ENCODE data around the gene GNAO1. TPM values are rescaled to one million over a fixed set of nuclear protein-coding genes. Genes with fewer than 3 reads are reported as not detected.

The GNAO1 gene
- total RNA-seq, 1 donor from 2014 or later = 15.4 TPM

DNA sequence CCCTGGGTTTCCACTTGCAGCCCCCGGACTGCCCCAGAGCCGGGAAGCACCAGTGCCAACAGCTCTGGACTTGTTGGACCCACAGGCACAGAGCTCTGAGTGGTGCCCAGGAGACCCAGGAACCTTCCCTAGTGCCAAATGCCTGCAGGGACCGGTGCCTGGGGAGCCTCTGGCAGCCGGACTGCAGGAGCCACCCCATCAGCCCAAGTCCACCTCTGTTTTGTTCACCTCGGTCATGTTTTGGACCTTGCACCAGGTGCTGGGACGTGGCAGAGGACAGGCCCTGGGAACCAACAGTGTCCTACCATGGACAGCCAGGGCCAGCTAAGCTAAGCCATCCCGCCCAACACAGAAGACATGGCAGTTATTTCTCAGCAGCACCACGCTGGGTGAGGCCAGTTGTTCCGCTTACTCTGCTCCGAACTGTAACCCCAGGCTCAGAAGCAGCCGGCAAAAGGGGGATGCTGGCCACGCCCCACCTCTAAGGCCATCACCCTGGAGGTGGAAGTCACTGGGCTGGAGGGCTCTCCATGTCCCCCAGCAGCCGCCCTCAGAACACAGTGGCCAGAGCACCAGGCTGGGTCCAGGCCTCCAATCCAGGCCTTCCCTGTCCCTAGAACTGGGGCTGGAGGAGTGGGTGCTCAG is 154.2 kb downstream of the GNAO1 start:
- peaks cover 8% of the 10 kb centered on the region for H3K36me3 ChIP-seq
- intact Hi-C loops (cut with micrococcal nuclease) = no loop called here
- no peaks in the 10 kb centered on the region for H3K4me1 ChIP-seq
- TF ChIP-seq, protein P1, sequence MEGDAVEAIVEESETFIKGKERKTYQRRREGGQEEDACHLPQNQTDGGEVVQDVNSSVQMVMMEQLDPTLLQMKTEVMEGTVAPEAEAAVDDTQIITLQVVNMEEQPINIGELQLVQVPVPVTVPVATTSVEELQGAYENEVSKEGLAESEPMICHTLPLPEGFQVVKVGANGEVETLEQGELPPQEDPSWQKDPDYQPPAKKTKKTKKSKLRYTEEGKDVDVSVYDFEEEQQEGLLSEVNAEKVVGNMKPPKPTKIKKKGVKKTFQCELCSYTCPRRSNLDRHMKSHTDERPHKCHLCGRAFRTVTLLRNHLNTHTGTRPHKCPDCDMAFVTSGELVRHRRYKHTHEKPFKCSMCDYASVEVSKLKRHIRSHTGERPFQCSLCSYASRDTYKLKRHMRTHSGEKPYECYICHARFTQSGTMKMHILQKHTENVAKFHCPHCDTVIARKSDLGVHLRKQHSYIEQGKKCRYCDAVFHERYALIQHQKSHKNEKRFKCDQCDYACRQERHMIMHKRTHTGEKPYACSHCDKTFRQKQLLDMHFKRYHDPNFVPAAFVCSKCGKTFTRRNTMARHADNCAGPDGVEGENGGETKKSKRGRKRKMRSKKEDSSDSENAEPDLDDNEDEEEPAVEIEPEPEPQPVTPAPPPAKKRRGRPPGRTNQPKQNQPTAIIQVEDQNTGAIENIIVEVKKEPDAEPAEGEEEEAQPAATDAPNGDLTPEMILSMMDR (IDR thresholded peaks at IDR 0.05; ENCODE audit: borderline replicate concordance) = no peak
- no peaks in the 10 kb centered on the region for H3K27me3 ChIP-seq (ENCODE audit: low read depth)
- no peak for DNase-seq
- no peak overlapping the region for H3K27ac ChIP-seq (replicated peaks)
- H3K9me3 ChIP-seq (replicated peaks) = no peaks in the 10 kb centered on the region
- H3K4me3 ChIP-seq = no peak overlapping the region

DNA sequence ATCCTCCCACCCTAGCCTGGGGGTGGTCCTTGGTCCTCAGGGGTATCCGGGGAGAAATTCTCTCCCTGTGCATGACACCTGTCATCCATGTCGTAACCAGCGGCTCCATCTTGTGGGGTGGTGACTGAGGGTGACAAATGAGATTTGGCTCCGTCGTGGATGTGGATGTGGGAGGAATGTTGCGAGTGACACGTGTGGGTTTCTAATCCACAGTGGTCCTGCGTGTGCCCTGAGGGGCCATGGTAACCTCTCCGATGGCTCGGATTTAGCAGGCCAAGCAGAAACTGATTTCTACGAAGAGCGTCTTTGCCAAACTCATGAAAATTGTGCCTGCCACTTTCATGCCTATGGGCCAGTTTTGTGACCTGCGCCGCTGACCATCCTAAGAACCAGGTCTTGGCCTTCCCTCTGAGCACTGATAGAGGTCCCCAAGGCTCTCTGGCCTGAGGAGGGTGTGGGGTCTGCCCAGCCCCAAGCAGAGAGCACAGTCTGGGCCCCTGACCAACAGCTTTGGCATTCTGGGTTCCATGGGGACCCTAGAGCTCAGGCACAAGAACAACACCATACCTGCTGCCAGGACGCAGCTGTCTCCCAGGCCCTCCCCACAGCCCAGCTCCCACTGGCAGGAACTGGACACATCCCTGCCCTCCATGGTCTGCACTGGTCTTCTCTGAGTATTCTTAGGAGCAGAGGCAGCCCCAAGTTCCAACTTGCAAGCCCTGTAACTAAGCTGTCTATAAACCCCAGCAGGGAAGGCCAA is 155.0 kb downstream of the GNAO1 start:
- no peak overlapping the region for H3K4me3 ChIP-seq
- H3K9me3 ChIP-seq (replicated peaks) = no peaks in the 10 kb centered on the region
- TF ChIP-seq, protein P1 (IDR thresholded peaks at IDR 0.05; ENCODE audit: borderline replicate concordance) = no peak
- intact Hi-C loops (cut with micrococcal nuclease) = no loop called here
- no peak overlapping the region for H3K27ac ChIP-seq (replicated peaks)
- DNase-seq = no peak
- peaks cover 4% of the 10 kb centered on the region for H3K36me3 ChIP-seq
- H3K27me3 ChIP-seq (ENCODE audit: low read depth) = no peaks in the 10 kb centered on the region
- no peaks in the 10 kb centered on the region for H3K4me1 ChIP-seq

DNA sequence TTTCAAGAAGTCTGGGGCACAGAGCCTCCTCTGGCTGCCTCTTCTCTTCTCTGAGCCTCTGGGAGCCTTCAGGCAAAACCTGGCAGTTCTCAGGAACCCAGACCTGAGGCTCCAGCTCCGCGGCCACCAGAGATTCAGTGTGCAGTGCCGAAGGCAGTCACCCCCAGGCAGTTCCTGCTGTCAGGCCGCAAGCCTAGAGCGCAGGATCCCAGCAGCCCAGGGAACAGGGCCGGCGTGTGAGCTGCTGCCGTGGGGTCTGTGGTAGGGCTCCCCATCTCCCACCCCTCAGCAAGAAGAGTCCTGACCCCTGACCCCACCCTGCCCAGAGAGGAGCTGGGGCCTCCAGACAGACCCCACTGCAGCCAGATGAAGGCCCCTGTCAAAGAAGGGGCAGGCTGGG is 155.9 kb downstream of the GNAO1 start:
- Histone ChIP-seq H3K4me3 (no peak overlapping the region), H3K36me3 (no peaks in the 10 kb centered on the region), H3K9me3 (replicated peaks) (no peaks in the 10 kb centered on the region), H3K4me1 (no peaks in the 10 kb centered on the region), H3K27me3 (ENCODE audit: low read depth) (no peaks in the 10 kb centered on the region), H3K27ac (replicated peaks) (no peak overlapping the region)
- intact Hi-C loops (cut with micrococcal nuclease) = no loop called here
- TF ChIP-seq, protein P1 (IDR thresholded peaks at IDR 0.05; ENCODE audit: borderline replicate concordance) = no peak
- no peak for DNase-seq

DNA sequence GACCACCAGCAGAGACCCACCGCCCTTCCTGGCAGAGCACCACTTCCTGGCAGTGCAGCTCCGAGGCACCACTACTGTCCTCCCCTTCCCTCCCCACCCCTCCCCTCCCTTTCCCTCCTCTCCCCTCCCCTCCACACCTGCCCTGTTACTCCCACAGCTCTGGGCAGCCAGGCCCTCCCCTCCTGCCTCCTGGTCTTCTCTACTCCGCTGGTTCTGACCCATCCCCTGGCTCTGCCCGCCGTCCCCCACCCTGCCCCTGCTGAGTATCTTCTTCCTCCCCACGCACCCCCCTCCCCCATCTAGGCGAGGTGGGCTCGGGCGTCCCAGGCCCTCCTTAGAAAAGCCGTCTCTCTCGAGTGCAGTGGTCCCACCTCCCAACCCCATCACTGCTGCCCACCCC is 156.4 kb downstream of the GNAO1 start:
- intact Hi-C loops (cut with micrococcal nuclease) = no loop called here
- no peak for DNase-seq
- no peak overlapping the region for H3K4me3 ChIP-seq
- H3K9me3 ChIP-seq (replicated peaks) = no peaks in the 10 kb centered on the region
- TF ChIP-seq, protein P1 (IDR thresholded peaks at IDR 0.05; ENCODE audit: borderline replicate concordance) = no peak
- H3K27ac ChIP-seq (replicated peaks) = no peak overlapping the region
- H3K36me3 ChIP-seq = no peaks in the 10 kb centered on the region
- no peaks in the 10 kb centered on the region for H3K4me1 ChIP-seq
- no peaks in the 10 kb centered on the region for H3K27me3 ChIP-seq (ENCODE audit: low read depth)

DNA sequence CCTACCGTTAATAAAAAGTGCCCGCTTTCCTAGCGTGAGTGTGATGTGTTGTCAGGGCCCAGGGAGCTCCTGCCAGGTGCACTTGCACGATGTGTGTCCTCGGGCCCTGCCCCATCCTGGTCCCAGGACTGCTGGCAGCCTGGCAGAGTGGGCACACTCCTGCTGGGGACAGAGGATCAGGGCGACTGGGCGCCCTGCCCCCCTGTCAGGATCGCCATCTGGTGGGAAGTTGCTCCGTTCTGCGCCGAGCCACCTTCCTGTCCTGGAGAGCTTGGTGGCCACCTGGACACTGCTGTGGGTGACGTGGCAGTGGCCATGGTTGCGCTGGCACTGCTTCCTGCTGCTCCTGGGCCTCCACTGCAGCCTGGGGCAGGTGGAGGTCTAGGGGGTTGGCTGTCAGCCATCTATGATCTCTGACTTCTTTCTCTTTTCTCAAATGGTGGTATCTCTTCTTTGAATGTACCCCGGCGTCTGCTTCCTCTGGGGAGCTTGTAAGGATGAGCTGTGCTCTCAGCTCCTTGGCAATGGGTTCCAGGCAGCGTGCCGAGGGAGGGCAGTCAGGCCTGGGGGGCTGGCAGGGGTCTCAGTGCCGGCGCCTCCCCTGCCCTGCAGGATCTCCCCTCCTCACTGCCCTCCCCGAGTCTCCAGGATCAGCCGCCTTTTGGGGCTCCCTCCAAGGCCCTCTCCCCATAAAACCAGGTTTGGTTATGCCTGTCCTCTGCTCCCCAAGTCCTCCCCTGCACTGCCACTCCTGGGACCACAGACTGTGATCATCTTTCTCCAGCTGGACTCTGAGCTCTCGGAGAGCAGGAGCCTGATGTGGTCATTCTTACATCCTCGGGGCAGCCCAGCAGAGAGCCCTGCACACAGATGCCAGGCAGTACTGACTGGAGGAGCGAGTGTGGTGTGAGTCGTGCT is 157.1 kb downstream of the GNAO1 start:
- Histone ChIP-seq H3K27me3 (ENCODE audit: low read depth) (no peaks in the 10 kb centered on the region), H3K9me3 (replicated peaks) (no peaks in the 10 kb centered on the region), H3K4me3 (no peak overlapping the region), H3K4me1 (no peaks in the 10 kb centered on the region), H3K27ac (replicated peaks) (no peak overlapping the region), H3K36me3 (no peaks in the 10 kb centered on the region)
- no peak for DNase-seq
- intact Hi-C loops (cut with micrococcal nuclease) = no loop called here
- TF ChIP-seq, protein P1 (IDR thresholded peaks at IDR 0.05; ENCODE audit: borderline replicate concordance) = no peak

Data from left ventricle myocardium inferior (tissue), 1 donor.